Activated CD8-positive, alpha-beta memory T cell treated with anti-CD3 and anti-CD28 coated beads for 36 hours (primary cell): ENCODE data around the gene LCN15. TPM values are rescaled to one million over a fixed set of nuclear protein-coding genes. Genes with fewer than 3 reads are reported as not detected.
"Not testable (repeated sequence)": the region's sequence is repeated elsewhere in the genome, so short reads cannot be mapped to it uniquely, and the experiment has no call there.

Experiments
- CTCF ChIA-PET: fragments of 350-600 bp; sonication (Branson Sonifier 250); formaldehyde crosslinking; loops from one replicate; lab custom pipeline; 2021; ENCODE audit warnings: antibody characterized with exemption; lab: Charles Lee
- POLR2A ChIA-PET: fragments of 350-600 bp; sonication (Branson Sonifier 250); formaldehyde crosslinking; loops from one replicate; lab custom pipeline; 2021; ENCODE audit warnings: antibody characterized with exemption; lab: Charles Lee
- total RNA-seq, 2 experiments: library from RNA; stranded (reverse); gene quantifications; one replicate each; pipeline ENCODE4 v1.2.3, GENCODE V29; 2021

The LCN15 gene, protein sequence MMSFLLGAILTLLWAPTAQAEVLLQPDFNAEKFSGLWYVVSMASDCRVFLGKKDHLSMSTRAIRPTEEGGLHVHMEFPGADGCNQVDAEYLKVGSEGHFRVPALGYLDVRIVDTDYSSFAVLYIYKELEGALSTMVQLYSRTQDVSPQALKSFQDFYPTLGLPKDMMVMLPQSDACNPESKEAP
- not detected for total RNA-seq

DNA sequence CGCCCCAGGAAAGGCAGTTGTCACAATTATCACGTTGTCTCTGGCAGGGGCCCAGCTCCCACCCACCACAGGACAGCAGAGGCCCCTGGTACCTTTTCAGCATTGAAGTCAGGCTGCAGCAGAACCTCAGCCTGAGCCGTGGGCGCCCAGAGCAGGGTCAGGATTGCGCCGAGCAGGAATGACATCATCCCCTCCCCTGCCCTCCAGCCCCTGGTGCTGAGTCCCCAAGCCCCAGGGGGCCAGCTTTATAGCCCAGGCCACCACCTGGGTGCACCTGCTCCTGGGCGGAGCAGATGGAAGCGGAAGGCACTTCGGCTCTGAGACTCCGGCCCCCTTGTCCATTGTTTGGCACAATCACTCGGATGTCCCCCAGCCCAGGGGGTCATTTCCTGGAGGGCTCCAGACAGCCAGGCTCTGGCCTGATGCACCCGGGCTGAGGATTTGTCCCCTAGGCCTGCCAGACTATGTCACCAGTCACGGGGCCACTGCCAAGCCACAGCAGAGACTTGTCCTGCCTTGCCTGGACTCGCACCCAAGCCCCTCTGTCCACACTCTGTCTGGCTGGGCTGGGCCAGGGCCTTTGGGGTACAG, at the start of gene LCN15:
Gene LCN15, minus strand, starts transcription at position 218 of the 591 bp plus-strand sequence. Its CDS starts 30 bp downstream, at position 188.
- ChIA-PET POLR2A (no interaction called here), CTCF (interaction anchor here (0.7 to 0.8 kb wide), 2 partner anchors 10 to 38 kb away, joined by 3 read pairs; no protein-coding TSS in a partner anchor)

DNA sequence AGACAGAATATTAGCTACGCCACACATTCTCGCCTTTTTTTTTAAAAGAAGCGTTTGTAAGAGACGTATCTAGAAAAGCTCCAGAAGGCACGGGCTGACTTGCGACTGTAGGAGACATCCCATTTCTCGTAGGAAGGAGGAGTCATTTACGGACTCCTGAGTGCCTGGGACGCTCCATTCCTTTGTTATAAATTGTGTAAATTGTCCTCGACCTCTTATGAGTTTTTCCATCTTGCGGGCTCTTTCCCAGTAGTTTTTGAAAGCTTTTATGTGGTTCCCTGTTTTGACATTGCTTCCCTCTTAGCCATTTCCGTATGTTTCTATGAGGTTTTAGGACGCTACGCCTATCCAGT, 44.5 kb upstream of the LCN15 start:
- ChIA-PET CTCF (interaction anchor here (1.2 to 2.6 kb wide), 3 partner anchors 16 to 34 kb away, joined by 3 to 9 read pairs (median 5); partner anchors contain the start of gene AJM1), POLR2A (interaction anchor here (0.9 kb wide), 1 partner anchor 226 kb away, joined by 3 read pairs; no protein-coding TSS in a partner anchor)

DNA sequence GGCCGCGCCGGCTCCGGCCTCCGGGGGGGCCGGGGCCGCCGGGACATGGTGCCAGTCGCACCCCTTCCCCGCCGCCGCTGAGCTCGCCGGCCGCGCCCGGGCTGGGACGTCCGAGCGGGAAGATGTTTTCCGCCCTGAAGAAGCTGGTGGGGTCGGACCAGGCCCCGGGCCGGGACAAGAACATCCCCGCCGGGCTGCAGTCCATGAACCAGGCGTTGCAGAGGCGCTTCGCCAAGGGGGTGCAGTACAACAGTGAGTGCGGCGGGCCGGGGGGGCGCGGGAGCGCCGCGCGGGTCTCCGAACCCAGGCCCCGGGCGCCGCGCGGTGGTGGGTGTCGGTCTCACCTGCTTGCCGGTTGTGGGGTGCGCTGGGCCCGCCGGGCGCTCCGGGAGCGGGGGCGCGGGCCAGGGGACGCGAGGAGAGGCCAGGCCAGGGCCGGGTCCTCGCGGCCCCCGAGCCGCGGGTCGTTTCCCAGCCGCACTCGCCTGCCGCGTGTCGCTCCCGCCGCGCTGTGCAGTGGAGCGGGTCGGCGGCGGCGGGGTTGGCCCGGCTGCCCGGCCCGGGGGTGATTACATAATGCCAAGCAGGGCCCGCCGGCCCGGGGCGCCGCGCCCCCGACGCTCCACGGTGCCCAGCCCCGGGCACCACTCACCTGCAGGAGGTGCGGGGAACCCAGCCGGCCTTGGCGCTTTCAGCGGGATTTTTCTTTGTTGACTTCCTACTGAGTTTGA, 43.9 kb upstream of the LCN15 start:
- CTCF ChIA-PET, result interaction anchor here (1.2 to 2.6 kb wide), 3 partner anchors 16 to 34 kb away, joined by 3 to 9 read pairs (median 5); partner anchors contain the start of gene AJM1
- POLR2A ChIA-PET, result interaction anchor here (0.6 to 1.7 kb wide), 4 partner anchors 40 to 279 kb away, joined by 3 to 10 read pairs (median 4); partner anchors contain the start of gene MAN1B1

DNA sequence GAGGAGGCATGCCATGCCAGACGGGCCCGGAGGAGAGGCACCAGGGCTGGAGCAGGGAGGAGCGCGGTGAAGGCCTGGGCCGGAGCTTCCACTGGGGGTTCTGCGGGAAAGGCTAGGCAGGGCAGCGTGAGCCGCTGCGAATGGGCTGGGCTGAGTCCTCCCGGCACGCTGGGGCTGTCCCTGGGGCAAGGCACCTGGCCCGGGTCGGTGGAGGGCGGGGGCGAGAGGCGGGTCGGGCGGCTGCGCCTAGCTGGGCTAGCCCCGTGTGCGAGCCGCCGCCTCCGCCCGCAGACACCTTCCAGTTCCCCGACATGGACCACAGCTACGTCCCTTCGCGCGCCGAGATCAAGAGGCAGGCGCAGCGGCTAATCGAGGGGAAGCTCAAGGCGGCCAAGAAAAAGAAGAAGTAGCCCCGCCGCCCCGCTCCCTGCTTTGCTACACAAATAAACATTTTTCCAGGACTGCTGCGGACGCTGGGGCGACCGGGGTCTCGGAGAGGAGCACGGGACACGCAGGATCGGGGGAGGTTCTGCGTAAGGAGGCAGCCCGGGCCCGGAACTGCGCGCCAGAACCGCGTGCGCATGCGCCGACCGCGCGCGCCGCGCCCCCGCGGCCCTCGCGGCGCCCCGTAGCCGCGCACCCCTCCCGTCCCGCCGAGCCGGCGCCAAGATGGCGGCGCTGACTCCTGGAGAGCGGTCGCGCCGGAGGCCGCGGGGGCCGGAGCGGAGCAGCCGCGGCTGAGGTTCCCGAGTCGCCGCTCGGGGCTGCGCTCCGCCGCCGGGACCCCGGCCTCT, 43.2 kb upstream of the LCN15 start, which contains the start of gene RABL6:
Gene RABL6, plus strand, starts transcription at position 668 of the 794 bp plus-strand sequence. CDS start 249 bp downstream, outside the sequence.
- POLR2A ChIA-PET, result interaction anchor here (0.6 to 1.7 kb wide), 4 partner anchors 39 to 382 kb away, joined by 3 to 10 read pairs (median 4); partner anchors contain the start of gene MAN1B1
- CTCF ChIA-PET, result interaction anchor here (1.0 to 2.6 kb wide), 4 partner anchors 8 to 288 kb away, joined by 3 to 9 read pairs (median 5); partner anchors contain the start of gene AJM1

DNA sequence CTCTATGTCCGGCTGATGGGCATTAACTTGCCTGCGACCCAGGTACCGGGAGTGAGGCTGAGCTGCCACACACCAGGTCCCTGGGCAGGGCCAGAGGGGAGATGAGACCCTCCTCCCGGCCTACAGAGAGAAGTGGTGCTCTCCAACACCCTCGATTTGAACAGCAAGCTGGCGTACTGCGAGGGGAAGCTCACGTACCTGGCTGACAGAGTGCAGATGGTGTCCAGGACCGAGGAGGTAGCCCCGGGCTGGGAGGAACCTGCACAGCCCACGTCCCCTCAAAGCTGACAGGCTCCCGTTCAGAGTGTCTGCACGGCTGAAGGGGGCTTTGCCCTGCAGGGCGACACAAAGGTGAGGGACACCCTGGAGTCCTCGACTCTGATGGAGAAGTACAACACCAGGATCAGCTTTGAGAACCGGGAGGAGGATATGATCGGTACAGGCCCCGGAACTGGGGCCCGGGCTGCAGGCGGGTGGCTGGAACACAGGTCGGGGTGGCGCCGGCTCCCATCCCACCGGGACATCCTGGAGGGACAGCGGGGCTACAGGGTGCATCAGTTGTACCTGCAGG, 42.4 kb upstream of the LCN15 start:
- POLR2A ChIA-PET, result interaction anchor here (0.6 to 1.7 kb wide), 2 partner anchors 281 to 382 kb away, joined by 3 to 4 read pairs; partner anchors contain the start of gene MAN1B1
- CTCF ChIA-PET, result interaction anchor here (1.0 to 1.7 kb wide), 5 partner anchors 9 to 289 kb away, joined by 3 to 7 read pairs (median 3); no protein-coding TSS in a partner anchor

DNA sequence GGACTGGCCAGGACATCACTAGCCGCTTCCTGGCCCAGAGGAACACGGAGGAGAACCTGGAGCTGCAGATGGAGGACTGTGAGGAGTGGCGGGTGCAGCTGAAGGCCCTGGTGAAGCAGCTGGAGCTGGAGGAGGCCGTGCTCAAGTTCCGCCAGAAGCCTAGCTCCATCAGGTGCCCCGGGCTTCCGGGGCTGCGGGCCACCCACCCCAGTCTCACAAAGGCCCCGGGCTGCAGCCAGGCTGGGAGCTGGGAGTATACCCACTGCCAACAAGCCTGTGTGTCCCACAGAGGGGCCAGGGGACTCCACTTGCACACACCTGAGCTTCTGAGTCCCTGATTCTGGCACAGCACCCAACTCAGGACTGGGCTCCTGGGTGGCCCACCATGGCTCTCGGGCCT, 41.7 kb upstream of the LCN15 start:
- ChIA-PET POLR2A (interaction anchor here (1.7 kb wide), 1 partner anchor 281 kb away, joined by 4 read pairs; the partner anchor contains the start of gene MAN1B1), CTCF (interaction anchor here (1.2 to 1.7 kb wide), 3 partner anchors 14 to 40 kb away, joined by 3 to 7 read pairs (median 3); no protein-coding TSS in a partner anchor)

DNA sequence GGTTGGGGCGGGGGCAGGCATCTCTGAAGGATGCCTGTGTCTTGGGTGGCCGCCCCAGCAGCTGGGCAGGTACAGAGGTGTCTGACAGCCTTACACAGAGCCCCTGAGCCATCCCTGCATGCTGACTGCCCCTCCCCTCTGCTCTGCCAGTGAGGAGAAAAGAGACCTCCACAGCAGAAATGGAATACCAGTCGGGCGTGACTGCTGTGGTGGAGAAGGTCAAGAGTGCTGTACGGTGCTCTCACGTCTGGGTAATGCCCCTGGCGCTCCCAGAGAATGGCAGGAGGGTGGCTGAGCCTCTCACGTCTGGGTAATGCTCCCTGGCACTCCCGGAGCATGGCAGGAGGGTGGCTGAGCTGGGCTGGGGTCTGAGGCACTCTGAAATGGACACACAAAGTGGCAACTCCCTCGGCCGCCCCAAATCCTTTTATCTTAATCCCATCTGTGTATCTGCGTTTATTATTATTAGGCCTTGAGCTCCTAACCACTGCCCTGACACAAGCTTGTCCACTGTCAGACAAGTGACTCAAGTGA, 41.0 kb upstream of the LCN15 start:
- POLR2A ChIA-PET, result no interaction called here
- CTCF ChIA-PET, result interaction anchor here (1.2 to 1.7 kb wide), 2 partner anchors 13 to 39 kb away, joined by 3 to 7 read pairs; no protein-coding TSS in a partner anchor

DNA sequence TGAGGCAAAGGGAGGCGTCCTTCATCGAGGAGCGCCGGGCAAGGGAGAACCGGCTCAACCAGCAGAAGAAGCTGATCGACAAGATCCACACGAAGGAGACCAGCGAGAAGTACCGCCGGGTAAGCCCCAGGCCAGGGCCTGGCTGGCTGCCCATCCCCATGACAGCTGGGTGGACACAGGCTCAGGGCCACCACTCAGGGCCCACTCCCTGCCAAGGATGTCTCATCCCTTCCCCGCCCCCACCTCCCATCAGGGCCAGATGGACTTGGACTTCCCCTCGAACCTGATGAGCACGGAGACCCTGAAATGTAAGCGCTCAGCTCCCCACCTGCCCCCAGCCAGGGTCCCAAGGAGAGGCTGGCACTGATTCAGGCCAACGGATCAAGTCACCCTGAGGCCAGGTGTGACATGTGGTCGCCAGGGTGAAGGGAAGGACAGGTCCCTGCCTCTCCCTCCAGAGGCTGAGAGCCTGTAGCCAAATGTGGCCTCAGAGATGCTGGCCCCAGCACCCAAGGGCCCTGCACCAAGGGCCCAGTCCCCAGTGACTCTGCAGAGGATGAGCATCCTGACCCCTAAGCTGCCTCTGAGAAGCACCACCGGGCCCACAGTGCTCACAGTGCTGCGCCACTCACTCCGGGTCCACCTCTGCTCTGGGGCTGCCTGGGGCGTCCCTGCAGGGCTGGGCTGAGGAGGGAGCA, 40.3 kb upstream of the LCN15 start:
- ChIA-PET CTCF (interaction anchor here (1.0 kb wide), 1 partner anchor 171 kb away, joined by 5 read pairs; no protein-coding TSS in a partner anchor), POLR2A (no interaction called here)

DNA sequence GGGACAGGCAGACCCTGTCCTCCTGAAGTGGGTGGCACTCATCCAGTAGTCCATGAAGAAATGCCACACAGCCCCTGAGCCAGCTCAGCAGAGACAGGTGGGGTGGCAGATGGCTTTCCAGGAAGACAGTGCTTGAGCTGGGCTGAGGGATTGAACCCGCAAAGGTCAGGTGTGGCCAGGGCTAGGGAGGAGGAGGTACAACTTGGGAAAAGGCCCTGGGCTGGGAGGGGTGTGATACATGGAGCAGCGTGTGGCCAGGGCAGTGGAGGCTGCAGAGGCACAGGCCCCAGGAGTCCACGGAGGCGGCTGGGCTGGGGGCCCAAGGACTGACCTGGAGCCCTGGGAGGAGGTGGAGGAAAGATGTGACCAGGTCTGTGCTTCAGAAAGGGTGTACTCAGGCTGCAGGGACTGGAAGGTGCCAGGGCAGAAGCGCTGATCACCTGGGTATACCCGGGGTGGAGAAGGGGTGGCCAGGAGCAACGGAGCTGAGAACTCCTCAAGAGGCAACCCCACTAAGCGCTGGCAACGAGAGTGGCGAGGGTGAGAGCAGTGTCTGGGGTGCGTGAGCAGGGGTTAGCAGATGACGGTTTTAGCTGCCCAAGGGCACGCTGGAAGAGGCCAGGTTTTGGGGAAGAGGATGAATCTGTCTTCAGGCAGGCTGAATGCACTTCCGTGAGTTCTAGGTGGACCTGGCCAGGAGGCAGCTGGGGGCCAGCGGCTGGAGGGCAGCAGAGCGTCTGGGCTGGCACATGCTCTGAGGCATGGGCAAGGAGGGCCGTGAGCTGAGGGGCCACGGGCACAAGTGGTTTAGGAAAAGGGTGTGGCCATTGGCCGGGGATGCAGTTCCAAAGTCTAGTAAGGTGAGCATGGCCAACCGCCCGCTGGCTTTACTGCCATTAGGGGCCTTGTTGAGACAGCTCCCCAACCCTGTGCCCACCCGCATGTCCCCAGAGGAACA, 39.5 kb upstream of the LCN15 start:
- ChIA-PET CTCF (interaction anchor here (1.0 kb wide), 1 partner anchor 172 kb away, joined by 5 read pairs; no protein-coding TSS in a partner anchor), POLR2A (no interaction called here)

DNA sequence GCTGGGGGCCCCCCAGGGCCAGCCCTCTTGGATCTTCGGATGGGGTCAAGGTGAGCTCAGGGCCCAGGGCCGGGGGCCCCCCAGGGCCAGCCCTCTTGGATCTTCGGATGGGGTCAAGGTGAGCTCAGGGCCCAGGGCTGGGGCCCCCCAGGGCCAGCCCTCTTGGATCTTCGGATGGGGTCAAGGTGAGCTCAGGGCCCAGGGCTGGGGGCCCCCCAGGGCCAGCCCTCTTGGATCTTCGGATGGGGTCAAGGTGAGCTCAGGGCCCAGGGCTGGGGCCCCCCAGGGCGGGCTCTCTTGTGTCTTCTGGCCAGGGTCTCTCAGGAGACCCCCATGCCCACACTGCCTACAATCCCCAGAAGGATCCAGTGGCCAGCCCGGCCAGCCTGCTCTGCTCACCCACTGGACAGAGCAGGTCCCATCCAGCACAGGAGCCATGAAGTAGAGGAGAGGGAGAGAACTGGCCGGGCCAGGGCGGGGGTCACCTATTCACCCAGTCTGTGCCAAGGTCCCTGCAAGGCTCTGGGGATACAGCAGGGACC, 38.8 kb upstream of the LCN15 start:
- CTCF ChIA-PET, result interaction anchor here (1.6 kb wide), 1 partner anchor 10 kb away, joined by 6 read pairs; no protein-coding TSS in a partner anchor
- POLR2A ChIA-PET, result not testable (repeated sequence)

DNA sequence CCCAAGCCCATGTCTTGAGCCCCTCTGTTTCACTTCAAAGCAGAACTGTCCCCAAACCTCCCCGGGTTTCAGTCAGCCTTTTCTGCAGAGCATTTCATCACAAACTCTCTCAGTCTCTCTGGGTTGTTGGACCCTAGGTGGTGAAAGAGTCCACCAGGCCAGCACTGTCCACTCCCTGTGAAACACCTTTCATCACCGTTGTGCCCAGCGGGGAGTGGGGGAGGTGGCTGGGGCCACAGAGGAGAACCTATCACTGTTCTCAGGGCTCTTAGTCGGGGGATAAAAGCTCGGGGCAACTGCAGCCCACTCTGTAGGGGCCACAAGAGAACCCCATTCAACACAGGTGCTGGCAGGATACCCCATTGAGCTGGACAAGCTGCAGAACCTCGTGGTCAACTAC, 38.0 kb upstream of the LCN15 start:
- CTCF ChIA-PET, result interaction anchor here (0.8 to 1.6 kb wide), 2 partner anchors 10 to 40 kb away, joined by 4 to 6 read pairs; partner anchors contain the start of gene AJM1

DNA sequence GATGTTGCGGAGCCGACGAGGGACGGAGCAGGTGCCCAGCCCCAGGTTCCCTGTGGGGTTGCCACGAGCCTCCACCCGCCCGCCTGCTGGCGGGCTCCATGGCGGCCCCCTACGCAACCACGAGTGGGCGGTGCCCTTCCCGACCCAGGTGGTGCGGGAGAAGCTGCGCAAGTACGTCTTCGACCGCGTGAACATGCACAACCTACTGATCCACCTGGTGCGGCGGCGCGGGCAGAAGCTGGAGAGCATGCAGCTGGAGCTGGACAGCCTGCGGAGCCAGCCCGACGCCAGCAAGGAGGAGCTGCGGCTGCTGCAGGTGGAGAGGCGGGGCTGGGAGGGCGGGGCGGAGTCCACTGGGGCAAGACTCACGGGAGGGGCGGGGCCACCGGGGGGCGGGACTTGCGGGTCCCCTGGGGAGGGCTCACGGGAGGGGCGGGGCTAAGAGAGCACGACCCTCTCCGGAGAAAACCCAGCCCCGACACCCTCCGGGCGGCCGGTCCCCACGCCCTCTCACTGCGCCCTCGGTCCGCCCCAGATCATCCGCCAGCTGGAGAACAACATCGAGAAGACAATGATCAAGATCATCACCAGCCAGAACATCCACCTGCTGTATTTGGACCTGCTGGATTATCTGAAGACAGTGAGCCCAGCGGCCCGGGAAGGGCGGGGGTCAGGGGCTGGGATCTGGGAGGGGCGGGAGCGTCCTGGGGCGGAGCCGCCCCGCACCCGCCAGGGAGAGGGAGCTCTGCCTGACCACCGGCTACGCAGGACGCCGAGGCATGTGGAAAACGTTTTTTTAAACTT, 35.7 kb upstream of the LCN15 start:
- ChIA-PET CTCF (interaction anchor here (1.0 kb wide), 1 partner anchor 42 kb away, joined by 3 read pairs; the partner anchor contains the start of gene AJM1), POLR2A (interaction anchor here (0.7 to 1.7 kb wide), 3 partner anchors 20 to 245 kb away, joined by 3 to 5 read pairs (median 3); partner anchors contain the start of gene PAXX)

More for the DNA sequence above, 38.0 kb upstream of the LCN15 start:
- POLR2A ChIA-PET, result interaction anchor here (0.6 kb wide), 1 partner anchor 8 kb away, joined by 13 read pairs; no protein-coding TSS in a partner anchor

DNA sequence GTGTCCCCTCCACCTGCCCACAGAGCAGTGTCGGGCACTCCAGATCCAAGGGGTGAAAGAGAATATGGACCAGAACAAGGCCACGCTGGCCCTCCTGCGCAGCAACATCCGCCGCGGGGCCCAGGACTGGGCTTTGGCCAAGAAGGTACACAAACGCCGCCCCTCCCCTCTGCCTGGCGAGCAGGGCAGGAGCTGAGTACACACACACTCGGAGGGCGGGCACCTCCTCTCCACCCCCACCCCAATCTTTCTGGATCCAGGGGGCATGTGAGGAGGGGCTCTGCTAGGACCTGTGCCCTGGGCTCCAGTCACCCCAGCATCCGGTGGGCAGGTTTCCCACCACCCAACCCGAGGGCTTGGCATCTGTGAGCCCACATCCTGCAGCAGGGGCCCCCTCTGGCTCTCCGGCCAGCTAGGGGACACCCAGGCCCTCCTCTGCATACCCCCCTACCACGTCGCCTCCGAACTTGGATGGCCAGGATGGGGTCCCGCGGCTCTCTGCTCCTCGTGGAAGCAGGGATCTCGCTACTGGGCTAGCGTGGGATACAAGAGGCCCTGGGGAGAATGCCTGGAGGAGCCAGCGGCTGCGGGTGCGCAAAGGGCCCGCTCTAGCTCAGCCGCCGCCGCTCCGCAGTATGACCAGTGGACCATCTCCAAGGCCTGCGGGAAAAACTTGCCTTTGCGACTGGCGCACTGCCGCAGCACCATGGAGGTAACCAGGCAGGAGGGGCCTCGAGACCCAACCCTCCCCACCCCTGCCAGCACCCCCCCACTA, 34.9 kb upstream of the LCN15 start:
- POLR2A ChIA-PET, result interaction anchor here (0.7 to 1.7 kb wide), 2 partner anchors 193 to 246 kb away, joined by 3 to 5 read pairs; partner anchors contain the start of gene PAXX
- CTCF ChIA-PET, result interaction anchor here (1.4 kb wide), 1 partner anchor 236 kb away, joined by 3 read pairs; no protein-coding TSS in a partner anchor
